HG02973 (cell line): ENCODE results near the gene EPHX1.
"Not testable (repeated sequence)": the region's sequence is repeated elsewhere in the genome, so short reads cannot be mapped to it uniquely, and the experiment has no call there.

Experiments
- ATAC-seq: cut with Tn5 transposase; IDR thresholded peaks from one replicate; pipeline ENCODE4 v1.9.1; 2021; ENCODE audit warnings: moderate library complexity; ENCODE audit not compliant: unreplicated experiment

Gene EPHX1

DNA sequence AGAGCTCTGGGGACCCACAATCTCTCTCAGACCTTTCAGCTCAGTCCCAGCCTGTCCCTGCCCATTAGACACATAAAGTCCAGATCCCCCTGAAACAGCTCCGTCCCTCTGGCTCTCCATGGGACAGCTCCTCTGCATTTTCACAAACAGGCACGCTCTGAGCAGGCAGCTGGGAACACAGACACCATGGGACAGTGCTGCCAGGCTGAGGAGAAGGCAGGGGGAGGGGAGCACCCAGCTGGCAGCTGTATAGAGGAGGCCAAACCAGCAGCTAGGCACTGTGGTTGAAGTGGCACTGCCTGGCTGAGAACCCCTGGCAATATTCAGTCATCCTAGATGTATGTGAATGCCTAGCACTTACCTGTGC is 70.3 kb downstream of the EPHX1 start:
- no peak for ATAC-seq

DNA sequence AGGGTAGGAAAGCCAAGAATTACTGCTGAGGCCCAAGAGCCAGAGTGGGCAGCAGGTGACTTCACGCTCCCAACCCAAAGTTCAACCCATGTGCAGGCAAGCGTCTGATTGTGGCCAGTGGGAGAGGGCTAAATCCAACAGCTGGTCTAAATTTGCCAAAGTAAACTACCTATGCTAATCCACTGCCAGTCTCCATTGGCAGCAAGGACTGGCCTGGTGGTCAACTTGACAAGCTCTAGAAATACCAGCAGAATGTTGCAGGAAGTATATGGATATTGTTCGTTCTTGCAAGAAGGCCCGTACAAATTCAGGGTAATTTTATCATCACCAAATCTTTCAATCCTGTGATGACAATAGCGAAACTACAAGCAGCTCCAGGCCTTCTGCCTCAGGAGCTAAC is 70.7 kb downstream of the EPHX1 start:
- no peak for ATAC-seq

DNA sequence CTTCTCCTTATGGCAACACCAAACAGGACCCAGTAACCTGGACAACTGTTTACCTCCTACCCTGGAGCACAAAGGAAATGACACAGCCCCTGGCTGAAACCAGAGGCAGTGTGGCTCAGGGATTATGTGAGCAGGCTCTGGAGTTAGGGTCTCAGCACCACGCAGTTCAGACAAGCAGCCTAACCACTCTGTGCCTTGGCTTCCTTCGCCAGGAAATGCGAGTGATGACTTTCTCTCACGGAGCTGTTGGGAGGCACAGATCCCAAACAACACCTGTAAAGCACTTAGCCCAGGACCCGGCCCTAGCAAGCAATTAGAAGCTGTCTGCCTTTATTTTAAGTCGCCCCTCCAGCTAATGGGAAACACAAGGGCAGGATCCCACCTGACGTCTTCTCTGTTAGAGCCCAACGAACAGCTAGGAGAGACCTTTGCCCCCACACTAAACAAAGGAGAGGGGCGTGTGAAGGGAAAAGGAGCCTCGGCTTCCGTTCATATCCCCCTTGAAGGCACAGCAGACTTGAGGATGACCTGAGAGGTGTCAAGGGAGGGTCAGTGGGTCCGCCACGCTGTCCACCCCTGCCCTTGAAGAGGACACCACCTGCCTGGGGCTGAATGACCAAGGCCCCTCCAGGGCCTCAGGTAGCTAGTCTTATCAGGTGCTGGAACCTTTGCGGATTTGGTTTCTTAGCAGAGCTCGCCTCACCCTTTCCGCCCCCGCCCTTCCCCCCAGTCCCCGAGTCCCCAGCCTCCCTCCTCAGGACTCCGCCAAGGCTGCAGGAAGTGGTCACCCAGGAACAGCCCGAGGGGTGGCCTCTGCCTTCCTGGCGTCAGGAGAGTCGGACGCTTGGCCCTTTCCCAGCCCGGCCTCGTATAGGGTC is 71.4 kb downstream of the EPHX1 start:
- ATAC-seq, result no peak

DNA sequence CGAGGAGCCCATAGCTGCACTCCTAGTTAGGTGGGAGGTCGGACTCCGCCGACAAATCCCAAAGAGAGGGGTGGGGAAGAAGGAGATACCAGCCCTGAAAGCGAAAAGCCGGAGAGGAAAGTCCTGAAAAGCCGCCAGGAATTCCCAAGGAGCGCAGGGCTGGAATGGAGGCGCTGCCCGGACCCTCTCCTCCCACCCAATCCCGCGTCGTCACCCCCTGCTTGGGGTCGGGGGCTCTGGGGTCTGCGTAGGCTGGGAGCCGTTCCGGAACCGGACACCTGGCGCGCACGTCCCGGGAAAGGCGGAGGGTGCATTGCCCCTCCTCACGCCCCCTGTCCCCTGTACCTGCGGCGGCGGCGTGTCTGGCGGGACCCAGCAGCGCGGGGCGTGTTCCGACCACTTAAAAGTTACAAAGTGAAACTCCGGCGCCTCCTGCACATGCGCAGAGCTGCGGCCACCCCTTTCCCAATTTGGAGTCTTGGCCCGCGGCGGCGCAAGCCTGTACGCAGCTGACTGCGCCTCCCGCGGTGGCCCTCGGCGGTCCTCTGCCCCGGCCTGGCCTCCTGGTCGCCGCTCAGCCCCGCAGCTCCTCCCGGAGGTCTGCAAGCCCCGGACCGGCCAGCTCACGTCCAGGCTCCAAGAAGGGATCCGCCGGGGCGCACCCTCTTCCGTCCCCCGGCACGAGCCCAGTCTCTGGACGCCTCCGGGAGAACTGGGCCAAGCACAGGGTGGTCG is 72.2 kb downstream of the EPHX1 start, which contains the start of gene TMEM63A:
TSS of gene TMEM63A (minus strand) at position 422 of the 735 bp plus-strand sequence. CDS start 4,800 bp downstream, outside the sequence.
- ATAC-seq, result peak; percentile 58

DNA sequence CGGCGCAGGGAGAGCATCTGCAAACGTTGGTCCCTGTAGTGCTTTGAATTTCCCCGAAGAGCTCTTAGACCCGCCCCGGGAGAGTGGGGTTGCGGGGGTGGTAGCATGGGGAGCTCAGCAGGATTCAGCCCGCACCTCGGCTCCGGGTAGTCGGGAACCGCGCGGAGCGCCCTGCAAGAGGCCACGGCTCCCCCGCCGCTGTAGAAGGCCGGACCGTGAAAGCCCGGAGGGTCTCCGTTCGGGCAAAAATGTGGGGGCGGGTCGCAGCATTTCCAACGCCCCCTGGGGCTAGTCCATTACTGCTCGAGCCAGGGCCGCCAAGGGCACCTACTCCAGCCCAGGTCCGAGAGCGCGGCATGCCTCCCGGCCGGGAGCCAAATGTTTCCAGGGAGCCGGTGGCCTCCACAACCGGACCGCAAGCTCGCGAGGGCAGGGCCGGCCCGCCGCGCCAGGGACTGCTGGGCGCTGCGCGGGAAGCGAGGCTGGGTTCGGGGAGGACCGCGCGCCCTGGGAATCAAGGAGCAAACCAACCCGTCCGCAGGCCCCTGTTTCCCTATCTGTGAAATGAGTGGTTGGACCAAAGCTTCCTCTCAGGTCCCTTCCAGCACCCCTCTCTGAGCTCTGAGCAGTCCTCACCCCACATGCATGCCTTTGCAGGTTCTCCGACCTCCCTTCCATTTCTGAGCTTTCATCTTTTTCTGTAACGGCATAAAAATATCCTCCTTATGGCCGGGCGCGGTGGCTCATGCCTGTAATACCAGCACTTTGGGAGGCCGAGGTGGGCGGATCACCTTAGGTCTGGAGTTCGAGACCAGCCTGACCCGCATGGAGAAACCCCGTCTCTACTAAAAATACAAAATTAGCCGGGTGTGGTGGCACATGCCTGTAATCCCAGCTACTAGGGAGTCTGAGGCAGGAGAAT is 73.0 kb downstream of the EPHX1 start:
- peak; percentile 23 for ATAC-seq

DNA sequence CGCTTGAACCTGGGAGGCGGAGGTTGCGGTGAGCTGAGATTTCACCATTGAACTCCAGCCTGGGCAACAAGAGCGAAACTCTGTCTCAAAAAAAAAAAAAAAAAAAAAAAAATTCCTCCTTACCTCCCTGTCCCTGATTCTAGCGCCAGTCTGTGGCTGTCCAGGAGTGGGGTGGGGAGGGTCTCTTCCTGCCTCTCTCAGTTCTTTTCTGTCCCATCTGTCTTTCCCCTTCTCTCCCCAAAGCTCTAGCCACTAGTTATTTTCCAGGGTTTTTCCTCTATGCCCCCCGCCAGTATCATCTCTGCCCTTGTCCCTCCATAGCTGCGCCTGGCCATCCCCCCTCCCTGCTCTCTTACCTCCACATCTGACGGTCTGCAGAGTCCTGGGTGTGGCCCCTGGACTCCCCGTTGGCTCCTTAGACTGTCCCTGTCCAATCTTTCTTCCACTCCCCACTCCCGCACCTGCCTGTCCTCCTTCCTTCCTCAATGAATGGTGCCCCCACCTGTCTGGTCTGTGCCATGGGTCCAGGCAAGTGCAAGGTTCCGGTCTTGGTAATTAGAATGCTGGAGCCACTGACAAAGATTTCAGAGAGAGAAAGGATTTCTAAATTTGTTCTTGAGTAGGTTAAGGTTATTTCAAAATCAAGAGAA is 73.8 kb downstream of the EPHX1 start:
- no peak for ATAC-seq

DNA sequence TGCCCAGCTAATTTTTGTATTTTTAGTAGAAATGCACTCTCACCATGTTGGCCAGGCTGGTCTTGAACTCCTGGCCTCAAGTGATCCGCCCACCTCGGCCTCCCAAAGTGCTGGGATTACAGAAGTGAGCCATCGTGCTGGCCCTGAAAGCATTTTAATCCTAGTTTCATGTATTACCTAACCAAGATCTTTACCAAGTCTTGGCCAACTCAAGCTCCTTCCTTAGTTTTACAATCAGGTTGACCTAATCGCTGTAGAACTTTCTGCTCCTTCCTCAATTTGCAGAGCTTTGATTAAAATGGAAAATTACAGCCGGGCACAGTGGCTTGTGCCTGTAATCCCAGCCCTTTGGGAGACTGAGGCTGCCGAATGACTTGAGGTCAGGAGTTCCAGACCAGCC is 75.4 kb downstream of the EPHX1 start:
- no peak for ATAC-seq

DNA sequence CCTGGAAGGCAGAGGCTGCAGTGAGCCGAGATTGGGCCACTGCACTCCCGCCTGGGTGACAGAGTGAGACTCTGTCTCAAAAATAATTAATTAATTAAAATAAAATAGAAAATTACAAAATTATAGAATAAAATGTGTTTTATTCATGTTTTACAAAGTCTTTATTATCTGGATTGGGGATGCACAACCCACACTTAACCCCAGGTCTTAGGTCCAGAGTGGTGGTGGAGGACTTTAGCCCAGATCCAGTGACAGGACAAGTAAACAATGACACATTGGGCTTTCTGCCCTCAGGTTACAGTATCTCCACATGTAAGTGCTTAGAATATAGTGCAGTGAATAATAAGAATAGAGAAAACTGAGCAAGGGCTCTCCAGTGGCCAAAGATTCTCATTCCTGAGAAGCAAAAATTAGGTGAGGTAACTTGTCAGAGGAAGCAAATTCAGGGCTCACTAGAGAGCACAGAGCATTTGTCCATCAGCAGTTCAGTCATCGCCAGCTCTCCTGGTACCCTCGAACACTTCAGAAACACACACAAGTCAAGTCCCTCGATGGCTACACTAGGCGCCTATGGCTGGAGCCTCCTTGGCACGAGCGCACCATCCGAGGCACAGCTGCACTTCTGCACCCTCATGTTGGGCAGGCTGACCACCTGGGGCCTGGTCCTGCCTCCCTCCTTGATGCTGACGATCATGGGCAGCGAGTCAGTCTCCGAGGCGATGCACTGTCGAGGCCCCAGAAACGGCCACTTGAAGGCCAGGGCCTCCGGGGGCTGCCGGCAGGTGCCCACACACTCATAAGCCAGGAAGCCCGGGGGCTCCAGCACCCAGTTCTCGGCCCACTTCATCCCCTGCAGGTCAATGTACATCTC is 76.5 kb downstream of the EPHX1 start:
- no peak for ATAC-seq

DNA sequence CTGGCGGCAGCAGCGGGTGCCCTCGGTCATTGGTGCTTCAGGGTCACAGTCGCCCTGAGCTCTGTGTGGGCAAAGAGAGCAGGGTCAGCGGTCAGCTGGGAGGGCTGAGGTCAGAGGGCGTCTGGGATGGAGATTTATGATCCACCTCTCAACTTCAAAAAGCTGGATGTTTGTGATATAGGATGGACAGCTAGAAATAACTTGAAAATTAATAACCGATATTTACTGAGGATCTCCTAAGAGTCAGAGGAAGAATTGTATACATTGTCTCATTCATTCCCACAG is 77.0 kb downstream of the EPHX1 start:
- no peak for ATAC-seq

DNA sequence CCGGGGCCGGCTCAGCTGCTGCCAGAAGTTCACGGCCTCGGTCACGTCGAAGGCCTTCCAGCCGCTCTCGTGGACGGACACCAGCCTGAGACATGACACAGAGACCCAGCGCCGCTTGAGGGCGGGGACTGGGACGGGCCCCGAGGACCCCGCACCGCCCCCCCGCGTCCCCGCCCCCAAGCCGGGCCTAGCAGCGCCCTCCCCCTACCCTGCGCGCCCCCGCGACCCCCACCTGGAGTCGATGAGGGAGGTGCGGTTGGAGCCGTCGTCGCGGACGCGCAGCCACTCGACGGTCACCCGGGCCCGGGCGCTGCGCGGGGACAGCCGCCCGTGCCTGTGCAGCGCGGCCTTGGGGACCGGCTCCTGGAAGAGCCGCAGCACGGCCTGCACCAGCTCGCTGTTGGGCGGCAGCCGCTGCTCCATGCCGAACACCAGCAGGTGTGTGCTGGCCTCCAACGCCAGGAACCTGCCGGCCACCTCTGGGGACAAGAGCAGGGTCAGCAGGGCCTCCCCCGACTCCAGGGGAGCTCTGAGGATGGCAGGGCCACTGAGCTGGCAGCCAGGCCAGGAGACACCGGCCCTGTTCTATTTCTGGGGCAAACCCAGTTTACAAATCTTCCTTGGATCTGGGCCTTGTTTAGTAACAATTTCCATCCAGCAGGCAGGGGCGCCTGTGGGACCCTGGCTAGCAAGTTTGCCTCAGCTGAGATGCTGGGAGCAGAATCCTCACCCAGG is 77.8 kb downstream of the EPHX1 start:
- ATAC-seq, result not testable (repeated sequence)

DNA sequence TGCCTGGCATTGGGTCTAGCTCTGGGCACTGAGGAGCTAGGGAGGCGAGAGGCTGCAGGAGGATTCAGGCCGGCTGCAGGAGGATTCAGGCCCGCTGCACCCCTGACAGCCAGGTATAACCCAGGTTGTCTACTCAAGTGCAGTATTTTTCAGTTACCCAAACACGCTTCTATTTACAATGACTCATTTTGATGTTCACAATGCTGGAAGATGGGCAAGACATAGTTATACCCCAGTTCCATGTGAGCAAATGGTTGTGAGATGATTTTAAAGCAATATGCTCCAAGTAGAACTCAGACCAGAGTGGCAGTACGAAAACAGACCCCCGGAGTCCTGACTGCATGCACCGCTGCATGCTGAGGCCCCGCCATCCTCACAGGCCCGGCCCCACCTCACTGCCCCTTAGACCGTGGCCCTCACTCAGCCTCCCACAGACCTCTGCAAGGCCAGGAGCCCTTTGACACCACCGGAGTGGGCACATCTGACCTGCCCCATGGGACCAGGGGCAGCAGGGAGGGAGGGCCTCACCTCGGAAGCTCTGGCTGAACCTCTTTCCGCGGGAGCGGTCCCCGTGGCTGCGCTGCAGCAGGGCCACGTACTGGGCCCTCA is 78.5 kb downstream of the EPHX1 start:
- ATAC-seq, result no peak

DNA sequence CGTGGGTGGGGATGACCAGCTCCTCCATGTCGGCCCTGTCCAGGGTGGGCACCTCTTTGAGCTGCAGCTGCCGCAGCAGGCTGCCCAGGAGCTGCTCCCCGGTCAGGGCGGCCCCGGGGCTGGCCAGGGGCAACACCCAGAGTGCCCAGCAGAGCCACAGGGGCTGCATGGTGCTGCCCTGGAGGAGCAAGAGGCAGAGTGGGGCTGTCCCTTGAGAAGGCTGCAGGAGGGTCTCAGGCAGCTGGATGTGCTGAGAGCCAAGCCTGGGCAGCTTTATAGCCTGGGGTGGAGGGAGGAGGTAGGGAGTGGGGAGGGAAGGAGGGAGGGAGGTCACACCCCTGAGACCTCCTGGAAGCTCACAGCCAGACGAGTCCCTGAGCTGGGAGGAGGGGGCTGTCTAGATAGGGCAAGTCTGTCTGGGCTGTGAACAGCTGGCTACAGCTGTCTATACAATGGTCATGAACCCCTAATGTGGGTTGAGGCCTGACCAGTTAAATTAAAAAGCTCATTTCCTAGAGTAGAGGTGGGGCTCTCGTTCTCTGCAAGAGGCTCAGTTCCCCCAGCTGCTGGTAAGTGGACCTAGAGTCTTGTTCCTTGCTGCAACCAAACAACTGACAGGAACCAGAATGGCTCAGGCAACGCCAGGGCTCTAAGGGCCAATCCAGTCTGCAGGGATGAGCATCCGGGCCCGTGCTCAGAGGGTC is 79.1 kb downstream of the EPHX1 start, which contains the start of gene LEFTY1:
TSS of gene LEFTY1 (minus strand) at position 249 of the 704 bp plus-strand sequence. CDS start at position 169, 80 bp downstream.
- ATAC-seq, result no peak

DNA sequence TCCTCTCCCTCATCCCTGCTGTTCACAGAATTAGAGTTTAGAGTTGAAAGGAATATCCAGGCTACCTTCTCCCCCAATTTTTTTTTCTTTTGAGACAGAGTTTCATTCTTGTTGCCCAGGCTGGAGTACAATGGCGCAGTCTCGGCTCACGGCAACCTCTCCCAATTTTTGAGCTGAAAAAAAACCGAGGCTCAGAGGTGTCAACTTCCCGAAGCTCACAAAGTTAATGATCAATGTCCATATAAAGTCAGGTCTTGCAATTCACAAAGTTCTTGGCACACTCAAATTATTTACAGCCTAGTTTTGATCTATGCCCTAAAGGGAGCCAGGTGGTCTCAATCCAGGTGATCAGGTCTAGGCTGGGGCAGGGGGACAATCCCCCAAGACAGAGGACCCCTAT is 79.8 kb downstream of the EPHX1 start:
- ATAC-seq, result no peak

DNA sequence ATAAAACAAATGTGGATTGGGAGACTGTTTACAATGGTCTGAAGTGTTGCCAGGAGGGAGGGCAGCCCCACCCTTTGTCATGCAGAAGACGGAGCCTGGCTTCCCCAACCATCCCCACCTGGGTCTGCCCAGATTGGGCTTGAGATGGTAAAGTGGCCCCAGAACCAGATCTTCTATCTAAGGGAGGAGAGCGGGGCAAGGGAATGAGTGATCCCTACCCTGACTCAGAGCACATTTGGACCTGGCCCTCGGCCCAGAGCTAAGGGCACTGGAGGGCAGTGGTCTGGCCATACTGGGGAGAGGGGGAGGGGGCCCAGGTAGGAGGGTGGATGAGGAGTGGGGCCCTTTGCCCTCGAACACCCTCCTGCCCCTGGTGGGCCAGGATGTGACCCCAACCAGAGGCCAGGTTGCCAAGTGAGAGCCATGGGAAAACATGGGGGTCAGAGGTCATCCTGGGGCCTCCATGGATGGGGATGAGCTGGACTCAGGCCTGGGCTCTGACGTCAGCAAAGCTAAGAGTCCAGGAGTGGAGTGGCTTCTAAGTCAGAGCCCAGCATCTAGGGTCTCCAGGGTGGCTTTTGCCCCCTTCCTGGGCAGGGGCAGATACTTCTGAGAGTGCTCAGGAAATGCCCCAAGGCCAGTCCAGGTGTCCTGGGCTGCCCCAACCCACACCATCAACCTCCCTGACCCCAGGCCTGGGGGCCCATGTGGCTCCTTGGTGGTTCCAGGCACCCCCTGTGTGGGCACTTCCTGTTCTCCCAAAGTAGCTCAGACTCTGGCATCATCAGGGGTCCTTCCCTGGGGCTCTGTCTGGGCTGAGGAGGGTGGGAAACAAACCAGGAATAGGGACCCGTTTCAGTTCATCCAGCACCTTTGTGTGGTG is 80.7 kb downstream of the EPHX1 start:
- no peak for ATAC-seq

DNA sequence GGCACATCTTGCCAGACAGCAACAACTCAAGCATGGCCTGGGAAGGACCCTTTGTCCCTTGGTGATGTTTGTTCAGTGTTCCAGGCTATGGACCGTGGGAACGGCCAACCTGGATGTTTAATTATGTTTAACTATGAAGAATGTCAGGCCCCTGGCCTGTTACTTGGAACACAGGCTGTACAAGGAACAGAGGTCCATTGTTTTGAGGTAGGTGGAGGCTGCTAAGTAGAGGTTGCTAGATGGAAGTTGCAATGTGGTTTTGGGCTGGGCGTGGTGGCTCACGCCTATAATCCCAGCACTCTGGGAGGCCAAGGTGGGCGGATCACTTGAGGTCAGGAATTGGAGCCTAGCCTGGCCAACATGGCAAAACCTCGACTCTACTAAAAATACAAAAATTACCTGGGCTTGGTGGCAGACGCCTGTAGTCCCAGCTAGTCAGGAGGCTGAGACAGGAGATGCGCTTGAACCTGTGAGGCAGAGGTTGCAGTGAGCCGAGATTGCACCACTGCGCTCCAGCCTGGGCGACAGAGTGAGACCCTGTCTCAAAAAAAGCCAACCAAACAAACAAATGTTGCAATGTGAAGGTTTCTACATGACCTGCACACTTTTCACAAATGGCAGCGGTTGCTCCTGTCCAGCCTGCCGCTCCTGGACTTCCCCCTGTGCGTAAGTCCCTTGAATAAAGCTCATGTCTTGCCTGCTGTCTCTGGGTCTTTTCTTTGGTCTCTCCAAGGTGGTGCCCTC is 81.5 kb downstream of the EPHX1 start:
- no peak for ATAC-seq

DNA sequence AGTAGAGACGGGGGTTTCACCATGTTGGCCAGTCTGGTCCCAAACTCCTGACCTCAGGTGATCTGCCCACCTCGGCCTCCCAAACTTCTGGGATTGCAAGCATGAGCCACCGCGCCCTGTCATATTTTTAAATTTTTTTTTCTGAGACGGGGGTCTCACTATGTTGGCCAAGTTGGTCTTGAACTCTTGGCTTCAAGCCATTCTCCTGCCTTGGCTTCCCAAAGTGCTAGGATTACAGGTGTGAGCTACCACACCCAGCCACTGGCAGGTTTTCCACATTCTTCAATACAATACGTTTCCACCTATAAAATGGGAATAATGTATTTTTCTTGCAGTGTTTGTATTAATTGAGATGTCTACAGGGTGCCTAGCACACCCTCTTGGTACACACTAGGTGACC is 82.4 kb downstream of the EPHX1 start:
- ATAC-seq, result no peak
